IMR-90 (cell line): Measurements from ENCODE around the gene HMG20B. TPM values are rescaled to one million over a fixed set of nuclear protein-coding genes. Genes with fewer than 3 reads are reported as not detected.

Experiments used
- ATAC-seq: fragments of 200-7000 bp; cut with Tn5 transposase; 2 replicates; pipeline ENCODE4 v1.9.1; 2020; ENCODE audit warnings: low read depth, mild to moderate bottlenecking, moderate library complexity
- BruUV-seq: library from RNA; stranded (reverse); fragments of 400-500 nt; replicated peaks from 2 replicates; lab custom pipeline; 2021; lab: Mats Ljungman, UMichigan
- CTCF ChIA-PET: fragments of 300-600 bp; formaldehyde crosslinking; extraction: SDS; loops from one replicate; lab custom pipeline; 2021; ENCODE audit warnings: antibody characterized with exemption; lab: Yijun Ruan, JAX
- POLR2A ChIA-PET: fragments of 300-600 bp; sonication (Branson Sonifier 250); formaldehyde crosslinking; loops from one replicate; lab custom pipeline; 2022; ENCODE audit warnings: antibody characterized with exemption; ENCODE audit not compliant: unreplicated experiment; lab: Charles Lee
- DNase-seq: peaks from one replicate; pipeline ENCODE4 v3.0.0; 2013
- H2AFZ ChIP-seq: replicated peaks from 2 replicates; pipeline ENCODE3; 2013; ENCODE audit warnings: low read length, mild to moderate bottlenecking; ENCODE audit not compliant: poor library complexity
- H2AK5ac ChIP-seq: 2 replicates; pipeline ENCODE4 v1.6.1; 2013; ENCODE audit warnings: low read depth, low read length, inconsistent platforms
- H2AK9ac ChIP-seq: replicated peaks from 2 replicates; pipeline ENCODE3; 2013; ENCODE audit warnings: mild to moderate bottlenecking, low read depth, low read length, moderate library complexity; ENCODE audit not compliant: poor library complexity
- H2BK120ac ChIP-seq: 2 replicates; pipeline ENCODE4 v1.6.1; 2013; ENCODE audit warnings: low read depth, low read length, inconsistent platforms
- H2BK15ac ChIP-seq: 3 replicates; pipeline ENCODE4 v1.6.1; 2013; ENCODE audit warnings: low read depth, low read length, inconsistent platforms
- H2BK20ac ChIP-seq: 2 replicates; pipeline ENCODE4 v1.6.1; 2013; ENCODE audit warnings: low read depth, mild to moderate bottlenecking, inconsistent platforms, low read length, moderate library complexity
- H2BK5ac ChIP-seq: 2 replicates; pipeline ENCODE4 v1.6.1; 2013; ENCODE audit warnings: mild to moderate bottlenecking, low read depth, low read length, inconsistent platforms; ENCODE audit not compliant: poor library complexity, severe bottlenecking
- H3K14ac ChIP-seq: replicated peaks from 2 replicates; pipeline ENCODE4 v1.6.1; 2013; ENCODE audit warnings: low read depth, low read length, inconsistent platforms
- H3K18ac ChIP-seq: 2 replicates; pipeline ENCODE4 v1.6.1; 2013; ENCODE audit warnings: low read depth, low read length, control low read depth
- H3K23ac ChIP-seq: 2 replicates; pipeline ENCODE4 v1.6.1; 2013; ENCODE audit warnings: low read depth, low read length, inconsistent platforms
- H3K27ac ChIP-seq: 2 replicates; pipeline ENCODE4 v1.5.1; 2013; ENCODE audit warnings: mild to moderate bottlenecking, control low read depth, low read length; ENCODE audit not compliant: insufficient read depth
- H3K27me3 ChIP-seq: 2 replicates; pipeline ENCODE4 v1.6.1; 2013; ENCODE audit warnings: low read length; ENCODE audit not compliant: control insufficient read depth, insufficient read depth
- H3K36me3 ChIP-seq: 2 replicates; pipeline ENCODE4 v1.6.1; 2013; ENCODE audit warnings: low read length, mixed read lengths; ENCODE audit not compliant: control insufficient read depth, insufficient read depth
- H3K4ac ChIP-seq: 2 replicates; pipeline ENCODE4 v1.6.1; 2013; ENCODE audit warnings: low read depth, low read length, inconsistent platforms
- H3K4me1 ChIP-seq: 2 replicates; pipeline ENCODE4 v1.6.1; 2013; ENCODE audit warnings: low read length, mixed read lengths; ENCODE audit not compliant: control insufficient read depth, insufficient read depth
- H3K4me2 ChIP-seq: 2 replicates; pipeline ENCODE4 v1.6.1; 2013; ENCODE audit warnings: low read depth, mild to moderate bottlenecking, control low read depth, low read length, moderate library complexity
- H3K4me3 ChIP-seq: 2 replicates; pipeline ENCODE4 v1.5.1; 2013; ENCODE audit warnings: low read depth, mild to moderate bottlenecking, control low read depth, low read length, moderate library complexity; ENCODE audit not compliant: insufficient read depth
- H3K56ac ChIP-seq: 2 replicates; pipeline ENCODE4 v1.6.1; 2013; ENCODE audit warnings: low read length, inconsistent platforms; ENCODE audit not compliant: insufficient read depth; ENCODE audit errors: extremely low read depth
- H3K79me1 ChIP-seq, 2 experiments: 2 replicates each; pipeline ENCODE4 v1.6.1; 2013; ENCODE audit warnings: low read length in 2 of 2, inconsistent platforms in 1 of 2, low read depth in 1 of 2
- H3K9ac ChIP-seq: 2 replicates; pipeline ENCODE4 v1.6.1; 2013; ENCODE audit warnings: low read depth, low read length, control low read depth
- H3K9me1 ChIP-seq: 2 replicates; pipeline ENCODE4 v1.6.1; 2013; ENCODE audit warnings: low read length, inconsistent platforms; ENCODE audit not compliant: insufficient read depth
- H3K9me3 ChIP-seq: 2 replicates; pipeline ENCODE4 v1.6.1; 2013; ENCODE audit warnings: low read length; ENCODE audit not compliant: control insufficient read depth, insufficient read depth
- H4K20me1 ChIP-seq: 2 replicates; pipeline ENCODE4 v1.6.1; 2013; ENCODE audit warnings: low read length, inconsistent platforms; ENCODE audit not compliant: insufficient read depth
- H4K5ac ChIP-seq: 2 replicates; pipeline ENCODE4 v1.6.1; 2013; ENCODE audit warnings: mild to moderate bottlenecking, low read depth, low read length, control low read depth
- H4K8ac ChIP-seq, 2 experiments: 2 replicates each; pipeline ENCODE4 v1.6.1; 2013; ENCODE audit warnings: low read depth in 2 of 2, low read length in 2 of 2, control low read depth in 1 of 2, inconsistent platforms in 1 of 2
- H4K91ac ChIP-seq: 2 replicates; pipeline ENCODE4 v1.6.1; 2013; ENCODE audit warnings: low read depth, low read length, inconsistent platforms; ENCODE audit not compliant: insufficient read depth
- MAZ ChIP-seq: IDR thresholded peaks from 2 replicates; pipeline ENCODE4 v1.6.1; 2012; ENCODE audit warnings: low read depth, mild to moderate bottlenecking, low read length, improper control_type of control experiment, moderate library complexity, borderline replicate concordance
- NFE2L2 ChIP-seq: fragments of 150-350 bp; IDR thresholded peaks from 2 replicates; pipeline ENCODE4 v1.6.1; 2016; ENCODE audit warnings: low read depth, mild to moderate bottlenecking, low read length
- WGBS, 2 experiments: methylation state at CpG; one replicate each; pipeline versions ENCODE4 v1.1.5 to v1.1.7; 2013; ENCODE audit warnings: missing lambda C conversion rate in 2 of 2; ENCODE audit not compliant: insufficient read length in 1 of 2; ENCODE audit errors: extremely low coverage in 2 of 2; 5-methylcytosine and 5-hydroxymethylcytosine counted together
- dilution Hi-C: fragments of 300-500 bp; cut with HindIII; formaldehyde crosslinking; loops from one replicate; pipeline ENCODE4 v1.14.3; 2018; ENCODE audit warnings: low sequenced_read_pairs; ENCODE audit not compliant: unreplicated experiment
- in situ Hi-C: fragments of 300-500 bp; cut with MboI; formaldehyde crosslinking; loops from 3 replicates; pipeline ENCODE4 v1.14.3; 2019; ENCODE audit warnings: low sequenced_read_pairs, inconsistent platforms, mixed read lengths
- intact Hi-C: fragments of 100-400 bp; cut with micrococcal nuclease; formaldehyde crosslinking; loops from 2 replicates; pipeline ENCODE4 v1.10.0; 2022
- polyA plus RNA-seq, 3 experiments: library from polyadenylated mRNA; depleted of rRNA; stranded (reverse); fragments of >200 nt; gene quantifications; 2 replicates each; pipeline ENCODE4 v1.2.3, GENCODE V29; 2012; ENCODE audit warnings: low replicate concordance in 1 of 3
- total RNA-seq: library from RNA; depleted of rRNA; stranded (reverse); fragments of >200 nt; gene quantifications from 2 replicates; pipeline ENCODE4 v1.2.3, GENCODE V29; 2012
- TF ChIP-seq, protein P1 (sequence below): conservative IDR thresholded peaks from 2 replicates; pipeline ENCODE4 v1.5.1; 2012; ENCODE audit warnings: mild to moderate bottlenecking, low read depth, low read length, improper control_type of control experiment

HMG20B gene
- total and polyA plus RNA-seq, 2 of the 4 experiments (the other 2 are of a cell fraction): 57.5 to 63.8 TPM

DNA sequence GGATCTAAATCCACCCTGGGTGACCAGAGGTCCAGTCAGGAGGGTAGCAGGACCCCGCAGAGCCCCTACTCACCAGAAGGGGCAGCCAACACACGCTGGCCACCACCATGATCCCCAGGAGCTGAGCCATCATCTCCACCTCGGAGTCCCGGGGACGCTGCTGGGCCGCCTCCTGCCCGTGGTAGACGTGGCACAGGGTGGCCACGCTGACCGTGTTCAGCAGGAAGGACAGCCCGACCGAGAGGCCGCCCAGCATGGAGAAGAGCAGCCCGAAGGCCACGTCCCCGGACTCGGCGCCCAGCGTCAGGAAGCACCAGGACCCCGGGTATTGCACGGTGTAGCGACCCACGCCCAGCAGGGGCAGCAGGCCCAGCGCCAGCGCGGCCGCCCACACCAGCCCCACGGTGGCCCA lies 27.0 kb downstream of the HMG20B start:
- H2AK5ac ChIP-seq: no peak overlapping the region
- H3K18ac ChIP-seq: no peak overlapping the region
- POLR2A ChIA-PET: no interaction called here
- no peaks in the 10 kb centered on the region for H3K9me3 ChIP-seq
- H2AFZ ChIP-seq: no peak overlapping the region
- no peak overlapping the region for H3K27ac ChIP-seq
- H3K27me3 ChIP-seq: no peaks in the 10 kb centered on the region
- no peak overlapping the region for H2BK20ac ChIP-seq
- no peak overlapping the region for H2AK9ac ChIP-seq
- H3K4me2 ChIP-seq: no peak overlapping the region
- intact Hi-C loops (no loop called here), in situ Hi-C loops (loop anchor here (25.0 kb wide), 1 partner anchor 287 kb away; no protein-coding TSS in a partner anchor), dilution Hi-C loops (no loop called here)
- BruUV-seq: no TSS peak
- no peak overlapping the region for H4K5ac ChIP-seq
- H2BK15ac ChIP-seq: no peak overlapping the region
- no peak overlapping the region for H2BK120ac ChIP-seq
- no peak overlapping the region for H3K4me3 ChIP-seq
- peaks cover 2% of the 10 kb centered on the region; the same call in 1 of the 2 replicates for H3K36me3 ChIP-seq
- no peaks in the 10 kb centered on the region for H4K20me1 ChIP-seq
- no peak overlapping the region for H4K91ac ChIP-seq
- H3K9me1 ChIP-seq: no peaks in the 10 kb centered on the region
- no peak overlapping the region for H3K56ac ChIP-seq
- no peaks in the 10 kb centered on the region for H3K79me1 ChIP-seq
- H3K9ac ChIP-seq: no peak overlapping the region
- no peak overlapping the region for H3K14ac ChIP-seq
- no peak overlapping the region for H3K23ac ChIP-seq
- no peak for DNase-seq
- TF ChIP-seq MAZ (no peak), NFE2L2 (no peak)
- TF ChIP-seq, protein P1, sequence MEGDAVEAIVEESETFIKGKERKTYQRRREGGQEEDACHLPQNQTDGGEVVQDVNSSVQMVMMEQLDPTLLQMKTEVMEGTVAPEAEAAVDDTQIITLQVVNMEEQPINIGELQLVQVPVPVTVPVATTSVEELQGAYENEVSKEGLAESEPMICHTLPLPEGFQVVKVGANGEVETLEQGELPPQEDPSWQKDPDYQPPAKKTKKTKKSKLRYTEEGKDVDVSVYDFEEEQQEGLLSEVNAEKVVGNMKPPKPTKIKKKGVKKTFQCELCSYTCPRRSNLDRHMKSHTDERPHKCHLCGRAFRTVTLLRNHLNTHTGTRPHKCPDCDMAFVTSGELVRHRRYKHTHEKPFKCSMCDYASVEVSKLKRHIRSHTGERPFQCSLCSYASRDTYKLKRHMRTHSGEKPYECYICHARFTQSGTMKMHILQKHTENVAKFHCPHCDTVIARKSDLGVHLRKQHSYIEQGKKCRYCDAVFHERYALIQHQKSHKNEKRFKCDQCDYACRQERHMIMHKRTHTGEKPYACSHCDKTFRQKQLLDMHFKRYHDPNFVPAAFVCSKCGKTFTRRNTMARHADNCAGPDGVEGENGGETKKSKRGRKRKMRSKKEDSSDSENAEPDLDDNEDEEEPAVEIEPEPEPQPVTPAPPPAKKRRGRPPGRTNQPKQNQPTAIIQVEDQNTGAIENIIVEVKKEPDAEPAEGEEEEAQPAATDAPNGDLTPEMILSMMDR: 0 out of 2 replicates have a peak, but pooled peaks have one; percentile 10
- H4K8ac ChIP-seq: no peak overlapping the region
- no peak for ATAC-seq
- CTCF ChIA-PET: no interaction called here
- no peak overlapping the region for H2BK5ac ChIP-seq
- no peaks in the 10 kb centered on the region for H3K4me1 ChIP-seq
- no peak overlapping the region for H3K4ac ChIP-seq
- WGBS, 2 experiments: 92% methylated on average over 21 of the region's 28 CpGs; no CpG with 5 or more reads in 1 of the 2 experiments
